Neural progenitor cell (in vitro differentiated cells): ENCODE results near the gene ACOT7. TPM values are rescaled to one million over a fixed set of nuclear protein-coding genes. Genes with fewer than 3 reads are reported as not detected.

Experiments used
- DNase-seq: peaks from one replicate; pipeline ENCODE4 v3.0.0-alpha.2; 2016; ENCODE audit warnings: low spot score
- H2AFZ ChIP-seq: fragments of 200-600 bp; sonication (generic); replicated peaks from 2 replicates; pipeline ENCODE4 v1.6.1; 2016; ENCODE audit warnings: antibody characterized with exemption
- H3F3A ChIP-seq: fragments of 200-600 bp; sonication (generic); 2 replicates; pipeline ENCODE4 v1.6.1; 2016; ENCODE audit warnings: antibody characterized with exemption, low read depth
- H3K27ac ChIP-seq: fragments of 200-600 bp; sonication (generic); 2 replicates; pipeline ENCODE4 v1.5.1; 2016; ENCODE audit warnings: mild to moderate bottlenecking
- H3K27me3 ChIP-seq: fragments of 200-600 bp; sonication (generic); 2 replicates; pipeline ENCODE4 v1.6.1; 2016; ENCODE audit warnings: mild to moderate bottlenecking, moderate library complexity
- H3K36me3 ChIP-seq: fragments of 200-600 bp; sonication (generic); 2 replicates; pipeline ENCODE4 v1.5.1; 2016
- H3K4me1 ChIP-seq: fragments of 200-600 bp; sonication (generic); 2 replicates; pipeline ENCODE4 v1.6.1; 2016; ENCODE audit warnings: mixed run types
- H3K4me2 ChIP-seq: fragments of 200-600 bp; sonication (generic); 2 replicates; pipeline ENCODE4 v1.6.1; 2016
- H3K4me3 ChIP-seq: fragments of 200-600 bp; sonication (generic); 2 replicates; pipeline ENCODE4 v1.5.1; 2016
- H3K79me2 ChIP-seq: fragments of 200-600 bp; sonication (generic); 2 replicates; pipeline ENCODE4 v1.6.1; 2016; ENCODE audit warnings: low read depth
- H3K9ac ChIP-seq: fragments of 200-600 bp; sonication (generic); 2 replicates; pipeline ENCODE4 v1.6.1; 2016
- H3K9me3 ChIP-seq: fragments of 200-600 bp; sonication (generic); 2 replicates; pipeline ENCODE4 v1.5.1; 2016; ENCODE audit warnings: low read depth
- H4K20me1 ChIP-seq: fragments of 200-600 bp; sonication (generic); 2 replicates; pipeline ENCODE4 v1.6.1; 2016; ENCODE audit warnings: low read depth
- H3K27ac Mint-ChIP-seq: 3 replicates; pipeline ENCODE4 v1.8.0; 2021; ENCODE audit warnings: mixed read lengths
- H3K27me3 Mint-ChIP-seq: 2 replicates; pipeline ENCODE4 v1.8.0; 2022; ENCODE audit warnings: low read depth, mild to moderate bottlenecking, inconsistent platforms, moderate library complexity, mixed read lengths; ENCODE audit not compliant: insufficient read depth
- H3K36me3 Mint-ChIP-seq: 3 replicates; pipeline ENCODE4 v1.8.0; 2021; ENCODE audit warnings: mixed read lengths
- H3K4me1 Mint-ChIP-seq: 3 replicates; pipeline ENCODE4 v1.8.0; 2021; ENCODE audit warnings: mixed read lengths
- H3K4me3 Mint-ChIP-seq: 3 replicates; pipeline ENCODE4 v1.8.0; 2021; ENCODE audit warnings: mild to moderate bottlenecking, moderate library complexity, mixed read lengths
- H3K9me3 Mint-ChIP-seq: 3 replicates; pipeline ENCODE4 v1.8.0; 2020; ENCODE audit warnings: mixed read lengths
- CTCF ChIP-seq: fragments of 200-600 bp; sonication (generic); IDR thresholded peaks from 2 replicates; pipeline ENCODE4 v1.5.1; 2017; ENCODE audit warnings: antibody characterized with exemption, mild to moderate bottlenecking
- EZH2 ChIP-seq: fragments of 200-600 bp; sonication (generic); IDR thresholded peaks from 2 replicates; pipeline ENCODE4 v1.6.1; 2017; ENCODE audit warnings: antibody characterized with exemption, mild to moderate bottlenecking, moderate library complexity
- EZH2phosphoT487 ChIP-seq: fragments of 200-600 bp; sonication (generic); IDR thresholded peaks from 2 replicates; pipeline ENCODE4 v1.6.1; 2017; ENCODE audit warnings: antibody characterized with exemption
- total RNA-seq: library from RNA; depleted of rRNA; stranded (reverse); fragments of >200 nt; gene quantifications from 2 replicates; pipeline ENCODE4 v1.2.3, GENCODE V29; 2015; ENCODE audit warnings: low replicate concordance

Gene ACOT7
- total RNA-seq, 1 donor from 2014 or later = 19.6 TPM

GRCh38 chr1:6239213-6239752, 154.3 kb downstream of the ACOT7 start:
- TF ChIP-seq CTCF = no peak
- no peak for TF ChIP-seq EZH2phosphoT487
- no peak for TF ChIP-seq EZH2
- H3K4me1 Mint-ChIP-seq = peaks cover 64% of the 10 kb centered on the region
- H3K27me3 ChIP-seq = peaks cover 12% of the 10 kb centered on the region
- no peaks in the 10 kb centered on the region for H3K9me3 ChIP-seq
- H3K36me3 Mint-ChIP-seq = no peaks in the 10 kb centered on the region
- peak overlapping the region; percentile 72 for H3K4me3 Mint-ChIP-seq
- H4K20me1 ChIP-seq = peaks cover 14% of the 10 kb centered on the region
- no peaks in the 10 kb centered on the region for H3K36me3 ChIP-seq
- H3K9me3 Mint-ChIP-seq = peaks cover 4% of the 10 kb centered on the region
- H3K79me2 ChIP-seq = peaks cover 29% of the 10 kb centered on the region
- peak overlapping the region; percentile 96 for H3K4me2 ChIP-seq
- peak; percentile 65 for DNase-seq
- H2AFZ ChIP-seq = no peak overlapping the region
- H3K27ac Mint-ChIP-seq = peak overlapping the region; percentile 57
- peaks cover 26% of the 10 kb centered on the region for H3K27me3 Mint-ChIP-seq
- peaks cover 59% of the 10 kb centered on the region for H3K4me1 ChIP-seq
- peaks cover 78% of the 10 kb centered on the region for H3F3A ChIP-seq
- peak overlapping the region; percentile 89 for H3K27ac ChIP-seq
- peak overlapping the region; percentile 72 for H3K4me3 ChIP-seq
- no peak overlapping the region for H3K9ac ChIP-seq

- H3K9ac ChIP-seq = no peak overlapping the region
- H3K4me3 ChIP-seq = no peak overlapping the region
- H3K4me1 Mint-ChIP-seq = peaks cover 62% of the 10 kb centered on the region
- no peak overlapping the region for H3K4me2 ChIP-seq
- H3K9me3 Mint-ChIP-seq = peaks cover 4% of the 10 kb centered on the region
- H3K27me3 ChIP-seq = no peaks in the 10 kb centered on the region
- H3K4me1 ChIP-seq = peaks cover 49% of the 10 kb centered on the region
- H3F3A ChIP-seq = peaks cover 57% of the 10 kb centered on the region
- peaks cover 8% of the 10 kb centered on the region for H3K36me3 ChIP-seq
- TF ChIP-seq EZH2phosphoT487 (no peak), EZH2 (no peak), CTCF (no peak)
- H3K27ac ChIP-seq = no peak overlapping the region
- H3K27me3 Mint-ChIP-seq = peaks cover 15% of the 10 kb centered on the region
- H3K36me3 Mint-ChIP-seq = peaks cover 10% of the 10 kb centered on the region
- peaks cover 28% of the 10 kb centered on the region for H4K20me1 ChIP-seq
- no peak overlapping the region for H2AFZ ChIP-seq
- H3K27ac Mint-ChIP-seq = no peak overlapping the region
- no peaks in the 10 kb centered on the region for H3K9me3 ChIP-seq
- no peak for DNase-seq
- H3K79me2 ChIP-seq = peaks cover 36% of the 10 kb centered on the region
- peak overlapping the region; percentile 70 for H3K4me3 Mint-ChIP-seq
These were observed 156.5 kb downstream of the ACOT7 start for GRCh38 chr1:6237093-6237492.

- Mint-ChIP-seq H3K27me3 (peaks cover 9% of the 10 kb centered on the region), H3K36me3 (peaks cover 12% of the 10 kb centered on the region), H3K4me1 (peaks cover 50% of the 10 kb centered on the region), H3K4me3 (peak overlapping the region; percentile 91), H3K27ac (no peak overlapping the region), H3K9me3 (peaks cover 4% of the 10 kb centered on the region)
- peak overlapping the region; percentile 95 for H3K4me2 ChIP-seq
- peaks cover 53% of the 10 kb centered on the region for H3K79me2 ChIP-seq
- TF ChIP-seq EZH2phosphoT487 (no peak), EZH2 (no peak), CTCF (no peak)
- peak overlapping the region; percentile 12 for H3K27ac ChIP-seq
- peaks cover 39% of the 10 kb centered on the region for H3F3A ChIP-seq
- H4K20me1 ChIP-seq = peaks cover 29% of the 10 kb centered on the region
- H3K9ac ChIP-seq = peak overlapping the region; percentile 89
- DNase-seq = no peak
- H3K9me3 ChIP-seq = no peaks in the 10 kb centered on the region
- H3K27me3 ChIP-seq = no peaks in the 10 kb centered on the region
- H3K4me1 ChIP-seq = peaks cover 33% of the 10 kb centered on the region
- H2AFZ ChIP-seq = peak overlapping the region; percentile 32
- peaks cover 8% of the 10 kb centered on the region for H3K36me3 ChIP-seq
- peak overlapping the region; percentile 84 for H3K4me3 ChIP-seq
These were observed 158.3 kb downstream of the ACOT7 start for GRCh38 chr1:6235296-6235677.
